WERI-Rb-1 (cell line): ENCODE measurements around the gene ERMN.

Experiments used
- DNase-seq: peaks from one replicate; pipeline ENCODE4 v3.0.0-alpha.2; 2020
- H3K27ac ChIP-seq: fragments of 250-450 bp; sonication (Bioruptor Pico); 2 replicates; pipeline ENCODE4 v1.5.1; 2020; ENCODE audit warnings: mild to moderate bottlenecking, moderate library complexity
- H3K27me3 ChIP-seq: fragments of 250-450 bp; sonication (Bioruptor Pico); 2 replicates; pipeline ENCODE4 v1.5.1; 2021; ENCODE audit warnings: mild to moderate bottlenecking, low read depth, moderate library complexity; ENCODE audit not compliant: insufficient read depth, severe bottlenecking
- H3K36me3 ChIP-seq: fragments of 250-450 bp; sonication (Bioruptor Pico); 2 replicates; pipeline ENCODE4 v1.5.1; 2020; ENCODE audit warnings: mild to moderate bottlenecking, moderate library complexity
- H3K4me3 ChIP-seq: 2 replicates; pipeline ENCODE4 v1.5.1; 2011; ENCODE audit warnings: low read depth, mild to moderate bottlenecking, control low read depth, low read length
- H3K9me3 ChIP-seq: fragments of 250-450 bp; sonication (Bioruptor Pico); 2 replicates; pipeline ENCODE4 v1.5.1; 2021; ENCODE audit warnings: mild to moderate bottlenecking, moderate library complexity; ENCODE audit not compliant: severe bottlenecking
- CTCF ChIP-seq: IDR thresholded peaks from 2 replicates; pipeline ENCODE4 v1.5.1; 2011; ENCODE audit warnings: low read depth, mild to moderate bottlenecking, control low read depth, inconsistent platforms, low read length

The ERMN gene

GRCh38 chr2:157307021-157307420 is 18.6 kb downstream of the ERMN start:
- no peaks in the 10 kb centered on the region for H3K9me3 ChIP-seq
- no peak overlapping the region for H3K27ac ChIP-seq
- H3K4me3 ChIP-seq: no peak overlapping the region
- no peak for DNase-seq
- no peak for TF ChIP-seq CTCF
- no peaks in the 10 kb centered on the region for H3K27me3 ChIP-seq
- no peaks in the 10 kb centered on the region for H3K36me3 ChIP-seq

GRCh38 chr2:157305723-157306110 is 19.9 kb downstream of the ERMN start:
- H3K27me3 ChIP-seq: no peaks in the 10 kb centered on the region
- no peak overlapping the region for H3K4me3 ChIP-seq
- DNase-seq: no peak
- TF ChIP-seq CTCF: no peak
- H3K9me3 ChIP-seq: no peaks in the 10 kb centered on the region
- no peaks in the 10 kb centered on the region for H3K36me3 ChIP-seq
- no peak overlapping the region for H3K27ac ChIP-seq

GRCh38 chr2:157304811-157305722 is 20.6 kb downstream of the ERMN start:
- DNase-seq: peak; percentile 55
- Histone ChIP-seq H3K27ac (peak overlapping the region; percentile 70), H3K36me3 (no peaks in the 10 kb centered on the region), H3K4me3 (peak overlapping the region; percentile 26), H3K27me3 (no peaks in the 10 kb centered on the region), H3K9me3 (no peaks in the 10 kb centered on the region)
- TF ChIP-seq CTCF: no peak

- Histone ChIP-seq H3K27ac (peak overlapping the region; percentile 70), H3K4me3 (no peak overlapping the region), H3K9me3 (no peaks in the 10 kb centered on the region), H3K27me3 (no peaks in the 10 kb centered on the region), H3K36me3 (no peaks in the 10 kb centered on the region)
- no peak for TF ChIP-seq CTCF
- no peak for DNase-seq
Observed at GRCh38 chr2:157303612-157304011, 22.0 kb downstream of the ERMN start.

GRCh38 chr2:157302492-157303099 is 23.0 kb downstream of the ERMN start:
- no peaks in the 10 kb centered on the region for H3K36me3 ChIP-seq
- no peaks in the 10 kb centered on the region for H3K9me3 ChIP-seq
- DNase-seq: peak; percentile 28
- H3K27ac ChIP-seq: no peak overlapping the region
- H3K4me3 ChIP-seq: no peak overlapping the region
- peak; percentile 52 for TF ChIP-seq CTCF
- no peaks in the 10 kb centered on the region for H3K27me3 ChIP-seq
